Mesenchymal stem cell (in vitro differentiated cells and primary cell): Measurements from ENCODE around the gene SECISBP2L.
A peak's percentile ranks its signal among the peaks of the same experiment; 100 is the strongest.

Source experiments
- DNase-seq: peaks from one replicate; pipeline ENCODE4 v3.0.0-alpha.2; 2013
- H2AFZ ChIP-seq: one replicate; pipeline ENCODE4 v1.6.1; 2013; ENCODE audit warnings: low read depth, mild to moderate bottlenecking, control low read depth, inconsistent platforms, low read length, moderate library complexity
- H2AK5ac ChIP-seq: 2 replicates; pipeline ENCODE4 v1.6.1; 2013; ENCODE audit warnings: low read length, moderate library complexity, mild to moderate bottlenecking, inconsistent platforms; ENCODE audit not compliant: severe bottlenecking
- H2BK120ac ChIP-seq: one replicate; pipeline ENCODE4 v1.6.1; 2013; ENCODE audit warnings: low read depth, mild to moderate bottlenecking, inconsistent platforms, low read length, moderate library complexity
- H2BK12ac ChIP-seq, 2 experiments: one replicate each; pipeline ENCODE4 v1.6.1; 2013; ENCODE audit warnings: inconsistent platforms in 2 of 2, low read length in 2 of 2, mild to moderate bottlenecking in 2 of 2, moderate library complexity in 2 of 2, control low read depth in 1 of 2
- H2BK15ac ChIP-seq: one replicate; pipeline ENCODE4 v1.6.1; 2013; ENCODE audit warnings: mild to moderate bottlenecking, low read depth, inconsistent platforms; ENCODE audit not compliant: poor library complexity, severe bottlenecking
- H2BK5ac ChIP-seq: 2 replicates; pipeline ENCODE4 v1.6.1; 2013; ENCODE audit warnings: low read depth, mild to moderate bottlenecking, low read length, control low read depth, inconsistent platforms; ENCODE audit not compliant: poor library complexity, severe bottlenecking
- H3K14ac ChIP-seq, 2 experiments: one replicate each; pipeline ENCODE4 v1.6.1; 2013; ENCODE audit warnings: inconsistent platforms in 2 of 2, low read length in 2 of 2, control low read depth in 1 of 2, mild to moderate bottlenecking in 1 of 2, moderate library complexity in 1 of 2
- H3K18ac ChIP-seq, 2 experiments: one replicate each; pipeline ENCODE4 v1.6.1; 2013; ENCODE audit warnings: inconsistent platforms in 2 of 2, low read length in 2 of 2, control low read depth in 1 of 2, low read depth in 1 of 2, mild to moderate bottlenecking in 1 of 2
- H3K23ac ChIP-seq, 2 experiments: one replicate each; pipeline ENCODE4 v1.6.1; 2013; ENCODE audit warnings: inconsistent platforms in 2 of 2, low read length in 2 of 2, mild to moderate bottlenecking in 2 of 2, moderate library complexity in 2 of 2, control low read depth in 1 of 2
- H3K27ac ChIP-seq: 2 replicates; pipeline ENCODE4 v1.5.1; 2013; ENCODE audit warnings: mild to moderate bottlenecking, moderate library complexity, low read length, control low read depth, inconsistent platforms; ENCODE audit not compliant: poor library complexity, severe bottlenecking
- H3K27me3 ChIP-seq, 2 experiments: 2 replicates each; pipeline versions ENCODE4 v1.6.1 to v1.7.0; 2013; ENCODE audit warnings: low read length in 2 of 2, mild to moderate bottlenecking in 2 of 2, moderate library complexity in 2 of 2, control low read depth in 1 of 2, inconsistent platforms in 1 of 2; ENCODE audit not compliant: control insufficient read depth in 1 of 2, insufficient read depth in 1 of 2
- H3K36me3 ChIP-seq, 2 experiments: 2 replicates each; pipeline versions ENCODE4 v1.6.1 to v1.7.0; 2013; ENCODE audit warnings: low read length in 2 of 2, control low read depth in 1 of 2, inconsistent platforms in 1 of 2, low read depth in 1 of 2, mild to moderate bottlenecking in 1 of 2; ENCODE audit not compliant: insufficient read depth in 2 of 2, control insufficient read depth in 1 of 2
- H3K4ac ChIP-seq, 2 experiments: one replicate each; pipeline ENCODE4 v1.6.1; 2013; ENCODE audit warnings: inconsistent platforms in 2 of 2, low read length in 2 of 2, mild to moderate bottlenecking in 2 of 2, moderate library complexity in 2 of 2, control low read depth in 1 of 2, low read depth in 1 of 2
- H3K4me1 ChIP-seq: 2 replicates; pipeline ENCODE4 v1.6.1; 2013; ENCODE audit warnings: low read depth, low read length, control low read depth; ENCODE audit not compliant: control insufficient read depth, insufficient read depth
- H3K4me2 ChIP-seq: 2 replicates; pipeline ENCODE4 v1.6.1; 2013; ENCODE audit warnings: low read length, mild to moderate bottlenecking, inconsistent platforms; ENCODE audit not compliant: poor library complexity, severe bottlenecking
- H3K4me3 ChIP-seq, 2 experiments: 2 replicates each; pipeline versions ENCODE4 v1.5.1 to v1.7.0; 2013; ENCODE audit warnings: low read length in 2 of 2, mild to moderate bottlenecking in 2 of 2, control low read depth in 1 of 2, low read depth in 1 of 2; ENCODE audit not compliant: insufficient read depth in 1 of 2
- H3K79me1 ChIP-seq: replicated peaks from 2 replicates; pipeline ENCODE4 v1.6.1; 2013; ENCODE audit warnings: mild to moderate bottlenecking, control low read depth, low read length, inconsistent platforms; ENCODE audit not compliant: poor library complexity, severe bottlenecking
- H3K9ac ChIP-seq: 2 replicates; pipeline ENCODE4 v1.7.0; 2013; ENCODE audit warnings: mild to moderate bottlenecking, low read length, moderate library complexity
- H3K9me3 ChIP-seq: 2 replicates; pipeline ENCODE4 v1.7.0; 2013; ENCODE audit warnings: mild to moderate bottlenecking, low read length; ENCODE audit not compliant: control insufficient read depth
- H4K8ac ChIP-seq: one replicate; pipeline ENCODE4 v1.6.1; 2013; ENCODE audit warnings: inconsistent platforms, mild to moderate bottlenecking, low read length, moderate library complexity
- H4K91ac ChIP-seq: one replicate; pipeline ENCODE4 v1.6.1; 2013; ENCODE audit warnings: mild to moderate bottlenecking, low read length, inconsistent platforms
- WGBS: methylation state at CpG from one replicate; pipeline ENCODE4 v1.1.7; 2013; ENCODE audit warnings: mixed read lengths; 5-methylcytosine and 5-hydroxymethylcytosine counted together

Gene SECISBP2L

GRCh38 chr15:48966595-48967301, 79.5 kb downstream of the SECISBP2L start:
- Histone ChIP-seq H3K79me1 (no peaks in the 10 kb centered on the region), H3K14ac (no peak overlapping the region), H3K18ac (no peak overlapping the region), H2AK5ac (peak overlapping the region; percentile 88), H3K27me3 (no peaks in the 10 kb centered on the region), H3K4me2 (no peak overlapping the region), H3K4ac (no peak overlapping the region), H2AFZ (no peak overlapping the region), H3K9me3 (no peaks in the 10 kb centered on the region), H3K23ac (no peak overlapping the region), H2BK5ac (no peak overlapping the region), H4K8ac (no peak overlapping the region), H2BK15ac (no peak overlapping the region), H3K9ac (no peak overlapping the region), H3K36me3 (no peaks in the 10 kb centered on the region), H3K4me1 (peaks cover 8% of the 10 kb centered on the region), H3K27ac (no peak overlapping the region), H3K4me3 (no peak overlapping the region), H2BK120ac (no peak overlapping the region), H4K91ac (no peak overlapping the region), H2BK12ac (no peak overlapping the region)
- 34% methylated on average over 2 of the region's 2 CpGs for WGBS
- DNase-seq = peak; percentile 59

GRCh38 chr15:48965972-48966371, 80.3 kb downstream of the SECISBP2L start:
- Histone ChIP-seq H3K9ac (no peak overlapping the region), H3K4ac (no peak overlapping the region), H2AFZ (no peak overlapping the region), H3K4me3 (no peak overlapping the region), H3K14ac (no peak overlapping the region), H4K8ac (no peak overlapping the region), H2BK120ac (no peak overlapping the region), H3K23ac (no peak overlapping the region), H2BK5ac (no peak overlapping the region), H2BK12ac (no peak overlapping the region), H2BK15ac (no peak overlapping the region), H2AK5ac (no peak overlapping the region), H3K9me3 (no peaks in the 10 kb centered on the region), H3K36me3 (no peaks in the 10 kb centered on the region), H3K27me3 (no peaks in the 10 kb centered on the region), H3K79me1 (no peaks in the 10 kb centered on the region), H4K91ac (no peak overlapping the region), H3K27ac (no peak overlapping the region), H3K18ac (no peak overlapping the region), H3K4me1 (peaks cover 8% of the 10 kb centered on the region), H3K4me2 (no peak overlapping the region)
- DNase-seq = peak; percentile 71

GRCh38 chr15:48964898-48965297, 81.3 kb downstream of the SECISBP2L start:
- Histone ChIP-seq H2BK12ac (peak overlapping the region in 1 of 2 experiments; percentile 40), H3K27me3 (no peaks in the 10 kb centered on the region), H2BK15ac (no peak overlapping the region), H3K18ac (no peak overlapping the region), H3K79me1 (no peaks in the 10 kb centered on the region), H3K9ac (no peak overlapping the region), H3K4me3 (no peak overlapping the region), H3K4me2 (no peak overlapping the region), H3K9me3 (no peaks in the 10 kb centered on the region), H3K27ac (no peak overlapping the region), H3K14ac (no peak overlapping the region), H2BK5ac (no peak overlapping the region), H3K4ac (peak overlapping the region in 1 of 2 experiments; percentile 10), H3K23ac (no peak overlapping the region), H4K91ac (no peak overlapping the region), H4K8ac (no peak overlapping the region), H3K4me1 (peaks cover 8% of the 10 kb centered on the region), H2AK5ac (peak overlapping the region; percentile 53), H2BK120ac (no peak overlapping the region), H3K36me3 (no peaks in the 10 kb centered on the region), H2AFZ (no peak overlapping the region)
- 69% methylated on average over 2 of the region's 2 CpGs for WGBS
- DNase-seq = no peak

- Histone ChIP-seq H4K91ac (no peak within 1 kb of the TSS), H2AK5ac (peak within 1 kb of the TSS; percentile 53), H3K4me2 (peak within 1 kb of the TSS; percentile 93), H3K27me3 (no peaks in the 10 kb centered on the region), H4K8ac (no peak within 1 kb of the TSS), H3K23ac (no peak within 1 kb of the TSS), H3K18ac (peak within 1 kb of the TSS; percentile 29 to 65), H3K79me1 (no peaks in the 10 kb centered on the region), H3K9me3 (no peaks in the 10 kb centered on the region), H3K4me1 (peaks cover 8% of the 10 kb centered on the region), H2BK120ac (no peak within 1 kb of the TSS), H3K4ac (peak within 1 kb of the TSS in 1 of 2 experiments; percentile 10), H3K4me3 (peak within 1 kb of the TSS; percentile 63 to 80), H2BK15ac (no peak within 1 kb of the TSS), H2BK5ac (no peak within 1 kb of the TSS), H3K27ac (peak within 1 kb of the TSS; percentile 67), H3K9ac (peak within 1 kb of the TSS; percentile 76), H2BK12ac (peak within 1 kb of the TSS in 1 of 2 experiments; percentile 40), H3K36me3 (no peaks in the 10 kb centered on the region), H2AFZ (peak within 1 kb of the TSS; percentile 47), H3K14ac (peak within 1 kb of the TSS in 1 of 2 experiments; percentile 31)
- whole genome bisulfite sequencing = 0% methylated on average over 13 of the region's 16 CpGs
- peak; percentile 88 for DNase-seq
These were observed 82.6 kb downstream of the SECISBP2L start, which contains the start of gene SHC4 for GRCh38 chr15:48963524-48964113. SHC4 (minus strand) TSS chr15:48963919; CDS start chr15:48963015, 904 bp downstream.
